ENCODE measurements around the gene AADACL3.
"Not testable (repeated sequence)": the region's sequence is repeated elsewhere in the genome, so short reads cannot be mapped to it uniquely, and the experiment has no call there.

DNA sequence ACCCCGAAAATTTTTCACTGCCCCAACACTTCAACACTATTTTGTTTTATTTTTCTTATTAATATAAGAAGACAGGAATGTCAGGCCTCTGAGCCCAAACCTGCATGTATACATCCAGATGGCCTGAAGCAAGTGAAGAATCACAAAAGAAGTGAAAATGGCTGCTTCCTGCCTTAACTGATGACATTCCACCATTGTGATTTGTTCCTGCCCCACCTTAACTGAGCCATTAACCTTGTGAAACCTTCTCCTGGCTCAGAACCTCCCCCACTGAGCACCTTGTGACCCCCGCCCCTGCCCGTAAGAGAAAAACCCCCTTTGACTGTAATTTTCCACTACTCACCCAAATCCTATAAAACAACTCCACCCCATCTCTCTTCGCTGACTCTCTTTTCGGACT is 2.3 kb upstream of the AADACL3 start:
- TF ChIP-seq EP300, POLR2AphosphoS5 (IDR thresholded peaks at IDR 0.05): not testable (repeated sequence)
- TF ChIP-seq, protein P1, sequence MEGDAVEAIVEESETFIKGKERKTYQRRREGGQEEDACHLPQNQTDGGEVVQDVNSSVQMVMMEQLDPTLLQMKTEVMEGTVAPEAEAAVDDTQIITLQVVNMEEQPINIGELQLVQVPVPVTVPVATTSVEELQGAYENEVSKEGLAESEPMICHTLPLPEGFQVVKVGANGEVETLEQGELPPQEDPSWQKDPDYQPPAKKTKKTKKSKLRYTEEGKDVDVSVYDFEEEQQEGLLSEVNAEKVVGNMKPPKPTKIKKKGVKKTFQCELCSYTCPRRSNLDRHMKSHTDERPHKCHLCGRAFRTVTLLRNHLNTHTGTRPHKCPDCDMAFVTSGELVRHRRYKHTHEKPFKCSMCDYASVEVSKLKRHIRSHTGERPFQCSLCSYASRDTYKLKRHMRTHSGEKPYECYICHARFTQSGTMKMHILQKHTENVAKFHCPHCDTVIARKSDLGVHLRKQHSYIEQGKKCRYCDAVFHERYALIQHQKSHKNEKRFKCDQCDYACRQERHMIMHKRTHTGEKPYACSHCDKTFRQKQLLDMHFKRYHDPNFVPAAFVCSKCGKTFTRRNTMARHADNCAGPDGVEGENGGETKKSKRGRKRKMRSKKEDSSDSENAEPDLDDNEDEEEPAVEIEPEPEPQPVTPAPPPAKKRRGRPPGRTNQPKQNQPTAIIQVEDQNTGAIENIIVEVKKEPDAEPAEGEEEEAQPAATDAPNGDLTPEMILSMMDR (IDR thresholded peaks at IDR 0.05), result not testable (repeated sequence)
